Osteoblast (primary cell): ENCODE measurements around the gene TBC1D28. TPM values are rescaled to one million over a fixed set of nuclear protein-coding genes. Genes with fewer than 3 reads are reported as not detected.

Experiments used
- small RNA-seq: library from RNA; depleted of rRNA; stranded (forward); fragments of <200 nt; gene quantifications from one replicate; pipeline ENCODE3, GENCODE V24; 2012
- total RNA-seq: library from RNA; depleted of rRNA; stranded (reverse); fragments of >200 nt; gene quantifications from 2 replicates; pipeline ENCODE4 v1.2.3, GENCODE V29; 2012

Gene TBC1D28
- total RNA-seq, 1 donor = not detected

Small RNAs within 50 kb of the gene (small RNA-seq; reads per million reads assigned to genes)
- gene AC026271.2 = not detected

Other genes starting within 250 kb of the TBC1D28 start
- gene LGALS9C, start 167.6 kb downstream of the TBC1D28 start, total RNA-seq = not detected in 2 replicates
- gene FOXO3B, start 37.9 kb upstream of the TBC1D28 start, total RNA-seq = 8.7 and 8.8 TPM in 2 replicates
- gene FBXW10, start 99.7 kb upstream of the TBC1D28 start, total RNA-seq = under 0.01 TPM in 1 of 2 replicates, not detected in the other
- 46.9 and 59.7 TPM in 2 replicates for gene TVP23B, start 136.8 kb upstream of the TBC1D28 start, total RNA-seq
- 23.9 and 25.6 TPM in 2 replicates for gene PRPSAP2, start 213.7 kb upstream of the TBC1D28 start, total RNA-seq